ENCODE results near the gene TOMM40. TPM values are rescaled to one million over a fixed set of nuclear protein-coding genes. Genes with fewer than 3 reads are reported as not detected.
A peak's percentile ranks its signal among the peaks of the same experiment; 100 is the strongest.
"Not testable (repeated sequence)": the region's sequence is repeated elsewhere in the genome, so short reads cannot be mapped to it uniquely, and the experiment has no call there.

Gene TOMM40
- total RNA-seq, 2 experiments from 2014 or later, result 84.5 to 88.4 TPM

- no peak for DNase-seq
- Mint-ChIP-seq H3K4me1 (ENCODE audit: low read depth) (peaks cover 15% of the 10 kb centered on the region), H3K4me3 (no peak overlapping the region), H3K27me3 (ENCODE audit: low read depth) (no peaks in the 10 kb centered on the region), H3K9me3 (ENCODE audit: insufficient read depth) (no peaks in the 10 kb centered on the region), H3K27ac (no peak overlapping the region), H3K36me3 (ENCODE audit: low read depth) (no peaks in the 10 kb centered on the region)
- POLR2A ChIA-PET, result no interaction called here
- ATAC-seq, result no peak
- CTCF ChIA-PET, result no interaction called here
Measured at GRCh38 chr19:44875666-44876451, 15.2 kb upstream of the TOMM40 start.

GRCh38 chr19:44876930-44877535 is 14.0 kb upstream of the TOMM40 start:
- DNase-seq, result peak; percentile 32
- peak; percentile 34 for ATAC-seq
- H3K9me3 Mint-ChIP-seq (ENCODE audit: insufficient read depth), result no peaks in the 10 kb centered on the region
- no peaks in the 10 kb centered on the region for H3K27me3 Mint-ChIP-seq (ENCODE audit: low read depth)
- POLR2A ChIA-PET, result no interaction called here
- no peak overlapping the region for H3K4me3 Mint-ChIP-seq
- H3K4me1 Mint-ChIP-seq (ENCODE audit: low read depth), result peaks cover 15% of the 10 kb centered on the region
- no peaks in the 10 kb centered on the region for H3K36me3 Mint-ChIP-seq (ENCODE audit: low read depth)
- CTCF ChIA-PET, result no interaction called here
- H3K27ac Mint-ChIP-seq, result peak overlapping the region; percentile 73

- ChIA-PET CTCF (no interaction called here), POLR2A (no interaction called here)
- Mint-ChIP-seq H3K4me1 (ENCODE audit: low read depth) (peaks cover 15% of the 10 kb centered on the region), H3K36me3 (ENCODE audit: low read depth) (no peaks in the 10 kb centered on the region), H3K27me3 (ENCODE audit: low read depth) (no peaks in the 10 kb centered on the region), H3K9me3 (ENCODE audit: insufficient read depth) (no peaks in the 10 kb centered on the region), H3K27ac (no peak overlapping the region), H3K4me3 (no peak overlapping the region)
- no peak for ATAC-seq
- no peak for DNase-seq
Measured at GRCh38 chr19:44878120-44878865, 12.8 kb upstream of the TOMM40 start.

- Mint-ChIP-seq H3K27ac (no peak overlapping the region), H3K36me3 (ENCODE audit: low read depth) (no peaks in the 10 kb centered on the region), H3K4me3 (no peak overlapping the region), H3K4me1 (ENCODE audit: low read depth) (peaks cover 15% of the 10 kb centered on the region), H3K27me3 (ENCODE audit: low read depth) (no peaks in the 10 kb centered on the region), H3K9me3 (ENCODE audit: insufficient read depth) (no peaks in the 10 kb centered on the region)
- POLR2A ChIA-PET, result no interaction called here
- CTCF ChIA-PET, result no interaction called here
- DNase-seq (no peak), ATAC-seq (no peak)
Measured at GRCh38 chr19:44879309-44880065, 11.6 kb upstream of the TOMM40 start.

GRCh38 chr19:44882063-44882462 is 9.0 kb upstream of the TOMM40 start:
- H3K27ac Mint-ChIP-seq, result no peak overlapping the region
- peaks cover 12% of the 10 kb centered on the region for H3K4me1 Mint-ChIP-seq (ENCODE audit: low read depth)
- no peaks in the 10 kb centered on the region for H3K9me3 Mint-ChIP-seq (ENCODE audit: insufficient read depth)
- no peak overlapping the region for H3K4me3 Mint-ChIP-seq
- CTCF ChIA-PET, result no interaction called here
- H3K36me3 Mint-ChIP-seq (ENCODE audit: low read depth), result no peaks in the 10 kb centered on the region
- H3K27me3 Mint-ChIP-seq (ENCODE audit: low read depth), result no peaks in the 10 kb centered on the region
- ATAC-seq (no peak), DNase-seq (no peak)
- POLR2A ChIA-PET, result no interaction called here

- H3K27ac Mint-ChIP-seq; CTCF ChIA-PET; H3K9me3 Mint-ChIP-seq (ENCODE audit: insufficient read depth); H3K27me3 Mint-ChIP-seq (ENCODE audit: low read depth); ATAC-seq; H3K4me1 Mint-ChIP-seq (ENCODE audit: low read depth); DNase-seq; H3K36me3 Mint-ChIP-seq (ENCODE audit: low read depth); H3K4me3 Mint-ChIP-seq: not testable (repeated sequence)
- POLR2A ChIA-PET, result interaction anchor here (1.0 kb wide), 1 partner anchor 8 kb away, joined by 3 read pairs; no protein-coding TSS in a partner anchor
Measured at GRCh38 chr19:44882619-44883397, 8.2 kb upstream of the TOMM40 start.

GRCh38 chr19:44883922-44884321 is 7.1 kb upstream of the TOMM40 start:
- no peak overlapping the region for H3K4me3 Mint-ChIP-seq
- CTCF ChIA-PET, result no interaction called here
- H3K9me3 Mint-ChIP-seq (ENCODE audit: insufficient read depth), result no peaks in the 10 kb centered on the region
- peaks cover under 1% of the 10 kb centered on the region for H3K4me1 Mint-ChIP-seq (ENCODE audit: low read depth)
- DNase-seq, result no peak
- POLR2A ChIA-PET, result no interaction called here
- no peaks in the 10 kb centered on the region for H3K36me3 Mint-ChIP-seq (ENCODE audit: low read depth)
- no peak for ATAC-seq
- H3K27me3 Mint-ChIP-seq (ENCODE audit: low read depth), result no peaks in the 10 kb centered on the region
- no peak overlapping the region for H3K27ac Mint-ChIP-seq

- H3K4me1 Mint-ChIP-seq (ENCODE audit: low read depth), result peaks cover 3% of the 10 kb centered on the region
- H3K27ac Mint-ChIP-seq, result no peak overlapping the region
- CTCF ChIA-PET, result interaction anchor here (0.8 to 1.6 kb wide), 2 partner anchors 14 to 39 kb away, joined by 3 read pairs; partner anchors contain the start of gene NECTIN2
- H3K4me3 Mint-ChIP-seq, result no peak overlapping the region
- H3K27me3 Mint-ChIP-seq (ENCODE audit: low read depth), result no peaks in the 10 kb centered on the region
- H3K36me3 Mint-ChIP-seq (ENCODE audit: low read depth), result no peaks in the 10 kb centered on the region
- H3K9me3 Mint-ChIP-seq (ENCODE audit: insufficient read depth), result no peaks in the 10 kb centered on the region
- DNase-seq (no peak), ATAC-seq (no peak)
- POLR2A ChIA-PET, result no interaction called here
Measured at GRCh38 chr19:44884566-44884965, 6.5 kb upstream of the TOMM40 start.

- no peak for DNase-seq
Measured at GRCh38 chr19:44886141-44886540, 4.9 kb upstream of the TOMM40 start.

GRCh38 chr19:44887648-44888047 is 3.4 kb upstream of the TOMM40 start:
- DNase-seq (no peak), ATAC-seq (no peak)
- H3K4me3 Mint-ChIP-seq, result no peak overlapping the region
- CTCF ChIA-PET, result interaction anchor here (1.3 kb wide), 1 partner anchor 22 kb away, joined by 3 read pairs; no protein-coding TSS in a partner anchor
- POLR2A ChIA-PET, result no interaction called here
- no peaks in the 10 kb centered on the region for H3K9me3 Mint-ChIP-seq (ENCODE audit: insufficient read depth)
- no peak overlapping the region for H3K27ac Mint-ChIP-seq
- H3K36me3 Mint-ChIP-seq (ENCODE audit: low read depth), result peaks cover 12% of the 10 kb centered on the region
- peaks cover 19% of the 10 kb centered on the region for H3K4me1 Mint-ChIP-seq (ENCODE audit: low read depth)
- no peaks in the 10 kb centered on the region for H3K27me3 Mint-ChIP-seq (ENCODE audit: low read depth)

More at GRCh38 chr19:44886141-44886540, 4.9 kb upstream of the TOMM40 start:
- Mint-ChIP-seq H3K27ac (no peak overlapping the region), H3K4me1 (ENCODE audit: low read depth) (peaks cover 9% of the 10 kb centered on the region), H3K36me3 (ENCODE audit: low read depth) (peaks cover 2% of the 10 kb centered on the region), H3K27me3 (ENCODE audit: low read depth) (no peaks in the 10 kb centered on the region), H3K9me3 (ENCODE audit: insufficient read depth) (no peaks in the 10 kb centered on the region), H3K4me3 (no peak overlapping the region)
- POLR2A ChIA-PET, result no interaction called here
- CTCF ChIA-PET, result no interaction called here
- no peak for ATAC-seq

- H3K27me3 Mint-ChIP-seq (ENCODE audit: low read depth); H3K27ac Mint-ChIP-seq; H3K4me3 Mint-ChIP-seq; H3K9me3 Mint-ChIP-seq (ENCODE audit: insufficient read depth); DNase-seq; ATAC-seq; POLR2A ChIA-PET: not testable (repeated sequence)
- CTCF ChIA-PET, result interaction anchor here (1.3 kb wide), 1 partner anchor 22 kb away, joined by 3 read pairs; no protein-coding TSS in a partner anchor
- H3K36me3 Mint-ChIP-seq (ENCODE audit: low read depth), result peaks cover 18% of the 10 kb centered on the region
- peaks cover 26% of the 10 kb centered on the region for H3K4me1 Mint-ChIP-seq (ENCODE audit: low read depth)
Measured at GRCh38 chr19:44888335-44888734, 2.7 kb upstream of the TOMM40 start.

Data from activated CD8-positive, alpha-beta T cell treated with anti-CD3 and anti-CD28 coated beads, Interleukin-2, amount 10 ng/mL, durations not matched to agents 7 days and 5 days (primary cell).